CD4-positive, alpha-beta T cell treated with Interleukin-17A for 4 hours (primary cell): ENCODE measurements around the gene RAB19.
"Not testable (repeated sequence)": the region's sequence is repeated elsewhere in the genome, so short reads cannot be mapped to it uniquely, and the experiment has no call there.

Experiments
- DNase-seq: peaks from one replicate; pipeline ENCODE4 v3.0.0-alpha.2; 2020; ENCODE audit warnings: mixed read lengths

RAB19 gene

GRCh38 chr7:140402178-140402835, 1.6 kb upstream of the RAB19 start:
- no peak for DNase-seq

- no peak for DNase-seq
Observed at GRCh38 chr7:140404565-140405065, 757 bp downstream of the RAB19 start.

- DNase-seq = no peak
Observed at GRCh38 chr7:140415361-140415760, 11.5 kb downstream of the RAB19 start.

- not testable (repeated sequence) for DNase-seq
Observed at GRCh38 chr7:140415816-140416215, 12.0 kb downstream of the RAB19 start.

- no peak for DNase-seq
Observed at GRCh38 chr7:140416560-140416959, 12.7 kb downstream of the RAB19 start.

GRCh38 chr7:140417456-140418155, 13.7 kb downstream of the RAB19 start:
- DNase-seq = no peak

- DNase-seq = not testable (repeated sequence)
Observed at GRCh38 chr7:140418156-140418472, 14.3 kb downstream of the RAB19 start.

- no peak for DNase-seq
Observed at GRCh38 chr7:140418653-140419052, 14.8 kb downstream of the RAB19 start.

- no peak for DNase-seq
Observed at GRCh38 chr7:140421521-140421920, 17.7 kb downstream of the RAB19 start.

- DNase-seq = no peak
Observed at GRCh38 chr7:140423501-140423900, 19.6 kb downstream of the RAB19 start.

GRCh38 chr7:140425718-140426117, 21.9 kb downstream of the RAB19 start:
- no peak for DNase-seq

- DNase-seq = no peak
Observed at GRCh38 chr7:140426130-140426529, 22.3 kb downstream of the RAB19 start.

- no peak for DNase-seq
Observed at GRCh38 chr7:140433396-140433795, 29.5 kb downstream of the RAB19 start.

GRCh38 chr7:140435252-140435895, 31.5 kb downstream of the RAB19 start:
- no peak for DNase-seq

- no peak for DNase-seq
Observed at GRCh38 chr7:140439359-140439758, 35.5 kb downstream of the RAB19 start.

GRCh38 chr7:140440593-140440992, 36.7 kb downstream of the RAB19 start:
- DNase-seq = no peak

GRCh38 chr7:140441519-140441918, 37.7 kb downstream of the RAB19 start:
- no peak for DNase-seq

- no peak for DNase-seq
Observed at GRCh38 chr7:140446467-140446866, 42.6 kb downstream of the RAB19 start.

- no peak for DNase-seq
Observed at GRCh38 chr7:140447841-140448240, 44.0 kb downstream of the RAB19 start.

GRCh38 chr7:140448781-140449480, 45.1 kb downstream of the RAB19 start:
- DNase-seq = no peak

GRCh38 chr7:140451716-140452115, 47.9 kb downstream of the RAB19 start:
- DNase-seq = no peak

GRCh38 chr7:140453273-140453672, 49.4 kb downstream of the RAB19 start:
- DNase-seq = no peak
